AG10803 (cell line): ENCODE data around the gene ZNF534.
"Not testable (repeated sequence)": the region's sequence is repeated elsewhere in the genome, so short reads cannot be mapped to it uniquely, and the experiment has no call there.

Experiments used
- DNase-seq: peaks from one replicate; pipeline ENCODE4 v3.0.0; 2010; ENCODE audit warnings: low read depth
- H3K4me3 ChIP-seq: 2 replicates; pipeline ENCODE4 v1.5.1; 2011; ENCODE audit warnings: mild to moderate bottlenecking, low read length, control low read depth
- TF ChIP-seq, protein P1 (sequence below): conservative IDR thresholded peaks from 2 replicates; pipeline ENCODE4 v1.5.1; 2011; ENCODE audit warnings: mild to moderate bottlenecking, low read length, control low read depth, inconsistent platforms

ZNF534 gene

DNA sequence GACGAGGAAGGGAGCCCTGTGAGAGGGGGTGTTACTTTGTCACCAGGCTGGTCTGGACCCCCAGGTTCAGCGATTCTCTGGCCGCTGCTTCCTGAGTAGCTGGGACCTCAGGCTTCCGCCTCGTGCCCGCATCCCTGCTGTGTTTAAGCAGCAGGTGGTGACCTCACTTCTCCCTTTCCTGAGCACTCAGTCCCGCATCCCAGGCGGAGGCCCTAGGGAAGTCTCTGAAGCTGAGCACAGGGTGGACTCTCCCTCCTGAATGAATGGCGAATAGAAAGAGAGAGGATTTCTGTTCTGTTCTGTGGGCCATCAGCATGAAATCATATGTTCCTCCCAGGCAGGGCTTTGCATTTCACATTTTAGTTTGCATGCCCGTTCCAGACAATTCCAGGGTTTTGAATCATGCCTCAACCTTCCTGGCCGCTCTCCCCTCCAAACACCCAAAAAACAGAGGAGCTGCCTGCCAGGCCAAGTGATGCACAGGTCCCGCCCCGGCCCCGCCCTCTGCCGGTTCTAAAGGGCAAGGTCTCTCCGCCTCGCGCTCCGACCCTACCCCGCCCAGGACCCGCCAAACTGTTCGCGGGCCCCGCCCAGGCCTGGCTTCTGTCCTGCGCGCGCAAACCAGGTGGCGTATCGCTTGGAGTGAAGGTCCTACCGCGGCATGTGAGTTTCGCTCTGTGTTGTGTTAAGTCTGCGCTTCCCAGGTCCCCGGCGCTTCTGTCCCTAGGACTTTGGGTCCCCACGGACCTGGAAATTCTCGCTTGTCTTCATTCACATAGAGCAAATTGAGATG lies 63.4 kb downstream of the ZNF534 start:
- TF ChIP-seq, protein P1, sequence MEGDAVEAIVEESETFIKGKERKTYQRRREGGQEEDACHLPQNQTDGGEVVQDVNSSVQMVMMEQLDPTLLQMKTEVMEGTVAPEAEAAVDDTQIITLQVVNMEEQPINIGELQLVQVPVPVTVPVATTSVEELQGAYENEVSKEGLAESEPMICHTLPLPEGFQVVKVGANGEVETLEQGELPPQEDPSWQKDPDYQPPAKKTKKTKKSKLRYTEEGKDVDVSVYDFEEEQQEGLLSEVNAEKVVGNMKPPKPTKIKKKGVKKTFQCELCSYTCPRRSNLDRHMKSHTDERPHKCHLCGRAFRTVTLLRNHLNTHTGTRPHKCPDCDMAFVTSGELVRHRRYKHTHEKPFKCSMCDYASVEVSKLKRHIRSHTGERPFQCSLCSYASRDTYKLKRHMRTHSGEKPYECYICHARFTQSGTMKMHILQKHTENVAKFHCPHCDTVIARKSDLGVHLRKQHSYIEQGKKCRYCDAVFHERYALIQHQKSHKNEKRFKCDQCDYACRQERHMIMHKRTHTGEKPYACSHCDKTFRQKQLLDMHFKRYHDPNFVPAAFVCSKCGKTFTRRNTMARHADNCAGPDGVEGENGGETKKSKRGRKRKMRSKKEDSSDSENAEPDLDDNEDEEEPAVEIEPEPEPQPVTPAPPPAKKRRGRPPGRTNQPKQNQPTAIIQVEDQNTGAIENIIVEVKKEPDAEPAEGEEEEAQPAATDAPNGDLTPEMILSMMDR, result no peak
- no peak overlapping the region for H3K4me3 ChIP-seq
- DNase-seq, result no peak

DNA sequence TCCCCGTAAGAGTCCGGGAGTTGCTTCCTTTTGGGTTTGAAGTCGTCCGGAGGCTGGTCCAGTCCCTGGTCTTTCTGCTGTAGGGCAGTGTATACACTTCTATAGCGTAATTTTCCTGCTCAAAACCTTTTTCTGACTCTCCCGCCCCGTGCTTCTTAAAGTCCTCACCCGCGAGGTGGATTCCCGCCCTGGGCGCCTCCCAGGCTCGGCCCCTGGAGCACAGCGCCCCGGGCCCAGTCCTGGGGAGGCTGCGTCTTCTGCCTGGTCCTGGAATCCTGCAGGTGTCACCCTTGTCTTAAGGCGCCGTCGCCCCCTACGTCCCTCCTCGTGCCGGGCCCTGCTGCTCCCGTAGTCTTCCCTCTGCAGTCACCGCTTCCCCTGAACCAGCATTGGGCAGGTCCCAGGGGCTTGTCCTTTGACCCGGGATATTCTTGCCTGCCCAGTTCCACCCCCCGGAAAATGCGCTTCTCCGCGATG lies 64.1 kb downstream of the ZNF534 start:
- TF ChIP-seq, protein P1, result no peak
- no peak overlapping the region for H3K4me3 ChIP-seq
- DNase-seq, result no peak

DNA sequence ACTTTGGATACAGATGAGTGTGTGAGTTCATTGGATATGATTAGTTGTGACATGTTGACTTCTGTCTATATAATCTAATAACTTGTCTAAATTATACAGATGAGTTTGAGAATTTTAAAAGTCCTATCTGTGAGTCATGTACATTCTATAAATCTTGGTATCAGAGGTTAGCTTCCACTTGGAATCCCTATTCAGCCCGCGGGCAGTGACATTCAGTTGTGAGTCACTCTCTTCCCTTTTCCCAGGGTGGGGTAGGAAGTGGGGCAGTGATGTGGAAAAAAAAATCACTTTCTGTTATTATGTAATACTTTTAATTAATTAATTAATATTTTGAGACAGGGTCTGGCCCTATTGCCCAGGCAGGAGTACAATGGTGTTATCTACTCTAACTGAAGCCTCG lies 65.6 kb downstream of the ZNF534 start:
- TF ChIP-seq, protein P1, result no peak
- no peak for DNase-seq
- H3K4me3 ChIP-seq, result no peak overlapping the region

DNA sequence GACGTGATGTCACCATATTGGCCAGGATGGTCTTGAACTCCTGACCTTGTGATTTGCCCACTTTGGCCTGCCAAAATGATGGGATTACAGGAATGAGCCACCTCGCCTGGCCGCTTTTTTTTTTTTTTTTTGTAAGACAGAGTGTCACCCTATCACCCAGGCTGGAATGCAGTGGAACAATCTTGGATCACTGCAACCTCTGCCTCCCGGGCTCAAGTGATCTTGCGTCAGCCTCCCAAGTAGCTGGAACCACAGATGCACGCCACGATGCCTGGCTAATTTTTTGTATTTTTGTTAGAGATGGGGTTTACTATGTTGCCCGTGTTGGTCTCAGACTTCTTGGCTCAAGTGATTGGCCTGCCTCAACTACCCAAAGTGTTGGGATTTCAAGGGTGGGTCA lies 69.6 kb downstream of the ZNF534 start:
- no peak for DNase-seq
- TF ChIP-seq, protein P1, result no peak
- no peak overlapping the region for H3K4me3 ChIP-seq

DNA sequence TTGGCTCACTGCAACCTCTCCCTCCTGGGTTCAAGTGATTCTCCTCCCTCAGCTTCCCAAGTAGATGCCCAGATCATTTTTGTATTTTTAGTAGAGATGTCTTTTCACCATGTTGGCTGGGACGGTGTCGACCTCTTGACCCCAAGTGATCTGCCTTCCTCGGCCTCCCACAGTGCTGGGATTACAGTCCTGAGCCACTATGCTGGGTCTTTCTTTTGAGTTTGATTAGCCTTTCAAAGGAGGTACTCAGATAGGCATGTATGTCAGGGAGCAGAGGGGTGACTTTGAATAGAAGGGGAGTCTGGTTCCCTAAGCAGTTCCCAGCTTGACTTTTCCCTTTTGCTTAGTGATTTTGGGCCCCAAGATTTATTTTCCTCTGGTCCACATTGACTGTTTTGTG lies 71.5 kb downstream of the ZNF534 start:
- not testable (repeated sequence) for DNase-seq, H3K4me3 ChIP-seq

DNA sequence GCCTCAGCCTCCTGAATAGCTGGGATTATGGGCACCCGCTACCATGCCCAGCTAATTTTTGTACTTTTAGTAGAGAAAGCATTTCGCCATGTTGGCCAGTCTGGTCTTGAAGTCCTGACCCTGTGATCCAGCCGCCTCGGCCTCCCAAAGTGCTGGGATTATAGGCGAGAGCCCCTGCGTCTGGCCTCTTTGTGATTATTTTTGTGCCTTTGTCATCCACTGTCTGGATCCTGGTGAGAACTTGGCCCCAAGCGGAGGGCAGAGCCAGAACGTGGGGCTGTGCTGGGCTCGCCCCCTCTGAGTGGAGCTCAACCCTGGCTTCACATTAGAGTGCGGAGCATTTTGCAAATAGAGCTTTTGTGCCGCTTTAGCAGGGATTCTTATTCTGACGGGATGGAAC lies 72.0 kb downstream of the ZNF534 start:
- H3K4me3 ChIP-seq, DNase-seq: not testable (repeated sequence)
